ENCODE data around the gene C3orf20. TPM values are rescaled to one million over a fixed set of nuclear protein-coding genes. Genes with fewer than 3 reads are reported as not detected.

C3orf20 gene
- total and polyA plus RNA-seq, 2 of the 13 experiments (the other 11 are each of a cell fraction or from before 2014, with no cell fraction given), result 0.03 to 0.04 TPM

DNA sequence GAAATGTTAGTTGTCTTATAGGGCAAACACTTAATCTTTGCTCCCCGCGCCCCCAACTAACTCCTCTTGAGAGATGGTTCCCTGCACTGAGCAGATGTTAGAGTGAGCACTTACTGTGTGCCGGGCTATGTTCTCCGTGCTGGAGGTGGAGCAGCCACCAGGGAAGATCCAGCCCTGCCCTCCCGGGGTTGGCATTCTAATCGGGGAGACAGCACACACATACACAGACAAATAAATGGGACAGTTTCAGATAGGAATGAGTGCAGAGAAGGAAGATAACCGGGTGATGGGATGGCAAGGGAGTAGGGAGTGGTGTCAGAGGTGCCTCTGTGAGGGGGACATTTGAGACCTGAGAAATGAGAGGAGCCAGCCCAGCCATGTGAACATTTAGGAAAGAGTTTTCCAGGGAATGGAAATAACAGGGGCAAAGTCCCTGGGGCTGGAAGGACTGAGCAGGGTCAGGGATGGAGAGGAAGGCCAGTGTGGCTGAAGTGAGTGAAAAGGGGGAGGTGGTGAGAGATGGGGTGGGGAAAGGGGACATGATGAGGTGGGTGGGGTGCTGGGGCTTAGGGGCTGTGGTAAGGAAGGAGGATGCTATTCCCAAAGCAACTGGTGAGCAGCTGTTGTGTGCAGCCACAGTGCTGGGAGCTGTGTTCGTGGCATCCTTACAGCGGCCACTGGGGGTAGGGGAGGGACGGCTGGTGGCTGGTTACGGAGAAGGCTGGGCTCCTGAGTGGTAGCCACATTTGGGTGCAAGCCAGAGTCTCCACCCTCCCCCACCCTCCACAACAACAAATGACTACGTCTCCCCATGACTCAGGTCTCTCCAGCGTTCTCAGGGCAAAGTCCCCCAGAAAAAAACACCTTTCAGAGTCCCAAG, 128.4 kb downstream of the C3orf20 start (continued):
- TF ChIP-seq, protein P1, sequence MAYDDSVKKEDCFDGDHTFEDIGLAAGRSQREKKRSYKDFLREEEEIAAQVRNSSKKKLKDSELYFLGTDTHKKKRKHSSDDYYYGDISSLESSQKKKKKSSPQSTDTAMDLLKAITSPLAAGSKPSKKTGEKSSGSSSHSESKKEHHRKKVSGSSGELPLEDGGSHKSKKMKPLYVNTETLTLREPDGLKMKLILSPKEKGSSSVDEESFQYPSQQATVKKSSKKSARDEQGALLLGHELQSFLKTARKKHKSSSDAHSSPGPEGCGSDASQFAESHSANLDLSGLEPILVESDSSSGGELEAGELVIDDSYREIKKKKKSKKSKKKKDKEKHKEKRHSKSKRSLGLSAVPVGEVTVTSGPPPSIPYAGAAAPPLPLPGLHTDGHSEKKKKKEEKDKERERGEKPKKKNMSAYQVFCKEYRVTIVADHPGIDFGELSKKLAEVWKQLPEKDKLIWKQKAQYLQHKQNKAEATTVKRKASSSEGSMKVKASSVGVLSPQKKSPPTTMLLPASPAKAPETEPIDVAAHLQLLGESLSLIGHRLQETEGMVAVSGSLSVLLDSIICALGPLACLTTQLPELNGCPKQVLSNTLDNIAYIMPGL (CRISPR knock-in tag; IDR thresholded peaks at IDR 0.05; ENCODE audit: borderline replicate concordance in 1 of 2, low read depth in 1 of 2), result 0 out of 4 replicates have a peak, but pooled peaks of 1 of the 2 experiments have one; percentile 20
- TF ChIP-seq RFX5 (IDR thresholded peaks at IDR 0.05; ENCODE audit: low read depth, low read length), result peak; percentile 41; the same call in 1 of the 2 replicates
- 0 out of 2 replicates have a peak, but pooled peaks have one; percentile 35 for TF ChIP-seq ZSCAN21 (CRISPR knock-in tag; IDR thresholded peaks at IDR 0.05; ENCODE audit: borderline replicate concordance)
- TF ChIP-seq, protein P2, sequence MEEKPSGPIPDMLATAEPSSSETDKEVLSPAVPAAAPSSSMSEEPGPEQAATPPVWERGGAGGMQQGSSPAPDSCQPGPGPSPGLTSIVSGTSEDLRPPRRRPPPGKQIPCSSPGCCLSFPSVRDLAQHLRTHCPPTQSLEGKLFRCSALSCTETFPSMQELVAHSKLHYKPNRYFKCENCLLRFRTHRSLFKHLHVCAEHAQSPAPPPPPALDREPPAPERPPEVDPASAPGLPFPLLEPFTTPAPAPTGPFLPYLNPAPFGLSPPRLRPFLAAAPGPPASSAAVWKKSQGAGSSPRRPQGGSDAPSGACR (CRISPR knock-in tag; IDR thresholded peaks at IDR 0.05), result 0 out of 2 replicates have a peak, but pooled peaks have one; percentile 33

DNA sequence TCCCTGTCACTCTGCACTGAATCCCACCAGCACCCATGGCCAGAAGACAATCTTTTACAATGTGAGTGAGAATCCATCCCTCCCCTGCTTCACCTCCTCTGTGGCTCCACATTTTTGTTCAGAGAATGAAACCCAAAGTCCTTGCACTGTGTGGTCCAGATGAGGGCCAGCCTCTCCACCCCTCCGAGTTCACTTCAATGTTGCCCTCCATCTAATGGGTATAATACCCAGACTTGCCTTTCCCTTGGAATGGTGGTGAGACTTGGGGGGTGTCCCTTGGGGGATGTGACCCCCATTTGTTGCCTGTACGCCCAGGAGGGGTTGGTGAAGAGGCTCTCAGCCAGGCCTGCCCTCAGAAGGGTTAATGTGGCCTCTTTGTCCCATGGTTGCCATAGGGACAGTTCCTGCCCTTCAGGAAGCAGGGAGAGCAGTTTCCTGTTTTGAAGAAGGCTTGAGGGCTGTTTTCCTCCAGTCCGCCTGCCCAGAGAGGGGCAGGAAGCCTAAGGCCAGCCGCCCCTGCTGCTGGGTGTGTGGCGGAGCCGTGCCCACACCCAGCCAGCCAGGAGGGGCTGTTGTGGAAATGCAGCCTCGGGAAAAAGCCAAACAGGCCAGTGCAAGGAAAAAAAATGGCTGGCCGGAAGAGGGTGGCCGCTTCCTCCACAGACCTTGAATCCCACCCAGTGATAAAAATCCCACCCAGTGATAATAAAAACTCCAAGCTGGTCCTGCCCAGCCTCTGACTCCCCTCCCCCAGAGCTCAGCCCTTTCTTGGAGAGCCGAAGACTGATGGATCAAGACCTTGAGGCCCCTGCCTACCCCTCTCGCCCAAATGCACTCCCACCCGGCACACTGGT, 129.3 kb downstream of the C3orf20 start:
- in situ Hi-C loops (cut with HindIII; ENCODE audit: extremely low pct_ligation_motif_present, low pct_unique_long_range_greater_than_20kb), result no loop called here
- no TSS peak for BruUV-seq (replicated peaks)
- TF ChIP-seq ZNF629 (CRISPR knock-in tag; conservative IDR thresholded peaks at IDR 0.05) (peak; percentile 90), ZNF33A (CRISPR knock-in tag; IDR thresholded peaks at IDR 0.05; ENCODE audit: borderline replicate concordance) (no peak), RCOR2 (CRISPR knock-in tag; IDR thresholded peaks at IDR 0.05) (0 out of 2 replicates have a peak, but pooled peaks have one; percentile 30), ZNF670 (CRISPR knock-in tag; IDR thresholded peaks at IDR 0.05; ENCODE audit: borderline replicate concordance) (no peak), TBX3 (IDR thresholded peaks at IDR 0.05; ENCODE audit: borderline replicate concordance) (no peak), HNF4A (CRISPR knock-in tag; IDR thresholded peaks at IDR 0.05) (peak; percentile 58; the same call in 1 of the 2 replicates), ELF1 (CRISPR knock-in tag; IDR thresholded peaks at IDR 0.05) (0 out of 2 replicates have a peak, but pooled peaks have one; percentile 37), GABPA (IDR thresholded peaks at IDR 0.05; ENCODE audit: low read depth, low read length) (peak; percentile 32; the same call in 1 of the 2 replicates), GABPA (CRISPR knock-in tag; IDR thresholded peaks at IDR 0.05; ENCODE audit: low read depth) (peak; percentile 88), JUN (CRISPR knock-in tag; IDR thresholded peaks at IDR 0.05) (0 out of 2 replicates have a peak, but pooled peaks have one; percentile 9)
- TF ChIP-seq, protein P3, sequence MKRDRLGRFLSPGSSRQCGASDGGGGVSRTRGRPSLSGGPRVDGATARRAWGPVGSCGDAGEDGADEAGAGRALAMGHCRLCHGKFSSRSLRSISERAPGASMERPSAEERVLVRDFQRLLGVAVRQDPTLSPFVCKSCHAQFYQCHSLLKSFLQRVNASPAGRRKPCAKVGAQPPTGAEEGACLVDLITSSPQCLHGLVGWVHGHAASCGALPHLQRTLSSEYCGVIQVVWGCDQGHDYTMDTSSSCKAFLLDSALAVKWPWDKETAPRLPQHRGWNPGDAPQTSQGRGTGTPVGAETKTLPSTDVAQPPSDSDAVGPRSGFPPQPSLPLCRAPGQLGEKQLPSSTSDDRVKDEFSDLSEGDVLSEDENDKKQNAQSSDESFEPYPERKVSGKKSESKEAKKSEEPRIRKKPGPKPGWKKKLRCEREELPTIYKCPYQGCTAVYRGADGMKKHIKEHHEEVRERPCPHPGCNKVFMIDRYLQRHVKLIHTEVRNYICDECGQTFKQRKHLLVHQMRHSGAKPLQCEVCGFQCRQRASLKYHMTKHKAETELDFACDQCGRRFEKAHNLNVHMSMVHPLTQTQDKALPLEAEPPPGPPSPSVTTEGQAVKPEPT (CRISPR knock-in tag; IDR thresholded peaks at IDR 0.05; ENCODE audit: low read depth), result no peak

More for the DNA sequence above, 129.3 kb downstream of the C3orf20 start:
- Histone ChIP-seq H3K27me3 (ENCODE audit: control insufficient read depth in 1 of 2, insufficient read depth in 2 of 2, low read length in 2 of 2) (peaks cover 0 to 7% of the 10 kb centered on the region in 2 experiments; a peak in 2 of 5 replicates), H3K9me3 (ENCODE audit: low read length) (no peaks in the 10 kb centered on the region), H3K4me2 (ENCODE audit: low read depth, low read length) (peak overlapping the region; percentile 89), H3K4me3 (replicated peaks in 1 of 3; ENCODE audit: insufficient read depth in 1 of 3, low read depth in 2 of 3, low read length in 3 of 3) (peak overlapping the region in 2 of 3 experiments; percentile 38 to 61; a peak in 4 of 6 replicates), H2AFZ (ENCODE audit: low read length) (no peak overlapping the region), H3K79me2 (ENCODE audit: insufficient read depth, low read length) (no peaks in the 10 kb centered on the region), H3K9ac (ENCODE audit: insufficient read depth, low read depth, low read length) (peak overlapping the region; percentile 53; the same call in 1 of the 2 replicates), H3K27ac (ENCODE audit: extremely low read length, insufficient read depth, low read length) (peak overlapping the region; percentile 59), H3K4me1 (ENCODE audit: insufficient read depth, low read length) (peaks cover 43% of the 10 kb centered on the region), H3K36me3 (replicated peaks in 1 of 2; ENCODE audit: control insufficient read depth in 1 of 2, insufficient read depth in 2 of 2, low read length in 2 of 2) (no peaks in the 10 kb centered on the region), H4K20me1 (ENCODE audit: insufficient read depth, low read length) (no peaks in the 10 kb centered on the region)
- DNase-seq (ENCODE audit: low spot score) (peak; percentile 26), ATAC-seq (peak; percentile 22), FAIRE-seq (no peak)
- intact Hi-C loops (cut with micrococcal nuclease; ENCODE audit: unreplicated experiment), result no loop called here
- CTCF ChIA-PET (ENCODE audit: low intra/inter-chr PET ratio, low total read pairs), result no interaction called here
- 43% methylated on average over 8 of the region's 12 CpGs for WGBS (ENCODE audit: low lambda C conversion rate)
- POLR2A ChIA-PET, result no interaction called here

Measured in HepG2 (cell line).